T-helper 1 cell (primary cell): ENCODE data around the gene DLX3.

ENCODE experiments used
- DNase-seq, 5 donors: peaks; one replicate each; pipeline ENCODE4 v3.0.0-alpha.2; 2012 to 2020

The DLX3 gene

GRCh38 chr17:49955157-49955556, 39.9 kb downstream of the DLX3 start:
- no peak for DNase-seq

GRCh38 chr17:49952912-49953497, 42.0 kb downstream of the DLX3 start:
- DNase-seq: no peak

DNA sequence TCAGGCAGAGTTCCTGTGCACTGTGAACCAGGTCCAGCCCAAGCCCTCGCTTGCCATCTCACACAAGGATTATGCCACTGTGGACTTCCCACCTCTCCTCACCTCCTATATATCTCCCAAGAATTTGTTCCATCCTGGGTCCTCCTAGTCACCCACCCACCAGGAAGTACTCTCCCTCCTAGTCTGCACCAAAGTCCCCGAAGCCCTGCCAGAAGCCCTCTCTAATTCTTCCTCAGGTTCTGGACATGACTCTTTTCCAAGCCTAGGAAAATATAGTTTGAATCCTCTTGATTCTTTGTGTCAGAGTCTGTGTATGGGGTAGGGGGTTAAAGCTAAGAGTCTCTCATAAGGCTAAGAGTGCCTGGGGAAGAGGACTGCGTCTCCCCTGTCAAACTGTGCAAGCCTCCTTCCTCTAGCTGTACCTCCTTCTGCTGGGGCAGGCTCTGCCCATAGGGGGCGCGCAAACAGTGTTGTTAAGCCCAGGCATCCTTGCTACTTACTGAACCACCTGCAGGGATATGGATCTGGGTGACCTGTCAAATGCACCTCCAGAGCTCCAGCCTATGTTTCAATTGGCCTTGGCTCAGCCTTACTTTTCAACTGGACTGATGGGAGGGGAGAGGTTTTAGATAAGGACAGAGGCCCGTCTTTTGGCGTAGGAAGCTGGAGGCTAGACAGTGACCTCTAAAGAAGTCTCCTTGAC, 42.7 kb downstream of the DLX3 start:
- peak; percentile 56 to 78 (median 63) for DNase-seq

DNA sequence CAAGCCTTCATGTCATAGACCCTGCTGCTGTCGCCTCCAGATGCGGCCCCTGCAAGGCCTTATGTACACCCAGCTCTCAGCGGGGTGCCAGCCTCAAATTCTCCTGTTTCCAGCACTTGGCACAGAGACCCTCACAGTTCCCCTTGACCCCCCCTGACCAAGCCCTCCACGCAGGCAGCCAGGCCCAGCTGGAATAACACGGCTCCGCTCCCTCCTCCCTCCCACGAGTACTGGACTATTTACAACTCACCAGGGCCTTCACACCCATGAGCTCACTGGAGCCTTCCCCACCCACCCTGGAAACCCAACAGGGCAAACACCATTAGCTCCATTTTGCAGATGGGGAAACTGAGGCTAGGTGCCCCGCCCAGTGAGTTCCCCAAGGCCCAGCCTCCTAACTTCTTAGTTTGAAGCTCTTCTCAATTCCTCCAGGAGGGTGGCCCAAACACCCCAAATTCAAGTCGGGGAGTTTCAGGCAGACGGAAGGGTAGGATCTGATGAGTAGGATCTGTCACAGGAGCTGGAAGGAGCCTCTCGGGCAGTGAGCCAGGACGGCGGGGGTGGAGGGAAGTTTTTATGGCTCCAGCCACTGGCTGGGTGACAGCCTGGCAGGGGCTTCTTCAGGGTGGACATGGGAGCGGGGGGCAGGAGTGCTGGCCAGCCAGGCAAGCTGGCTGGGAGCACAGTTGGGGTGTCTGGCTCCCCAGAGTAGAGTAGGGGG, 43.5 kb downstream of the DLX3 start:
- DNase-seq: no peak

GRCh38 chr17:49949634-49950033, 45.4 kb downstream of the DLX3 start:
- no peak for DNase-seq

- DNase-seq: no peak
These were observed 48.0 kb downstream of the DLX3 start for GRCh38 chr17:49946964-49947584.

- no peak for DNase-seq
These were observed 48.8 kb downstream of the DLX3 start for GRCh38 chr17:49946208-49946607.

DNA sequence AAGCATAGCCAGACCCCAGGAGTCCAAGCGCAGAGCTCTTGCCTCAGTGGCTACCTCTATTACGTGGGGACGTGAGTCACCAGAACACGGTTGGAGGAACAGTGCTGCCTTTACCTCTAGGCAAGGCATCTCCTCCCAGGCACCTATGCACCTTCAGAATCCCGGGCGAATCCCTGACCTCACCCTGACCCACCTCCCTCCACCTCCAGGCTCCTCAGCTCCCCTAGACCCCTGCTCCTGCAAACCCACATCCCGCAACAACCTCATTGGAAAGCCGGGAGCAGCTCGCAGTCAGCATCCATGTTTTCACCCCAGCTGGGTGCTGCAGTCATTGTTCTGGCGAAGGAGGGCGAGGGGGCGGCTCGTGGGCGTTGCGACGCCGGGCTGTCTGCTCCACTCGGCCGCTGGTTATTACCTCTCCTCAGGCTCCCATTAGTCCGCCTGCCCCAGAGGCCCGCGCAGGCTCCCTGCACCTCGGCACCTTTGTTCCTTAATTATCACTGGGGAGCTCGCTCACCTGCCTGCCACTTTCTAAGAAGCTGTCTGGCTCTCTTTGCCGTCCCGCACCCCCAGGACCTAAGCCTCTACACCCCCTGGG, 50.7 kb downstream of the DLX3 start:
- no peak for DNase-seq

DNA sequence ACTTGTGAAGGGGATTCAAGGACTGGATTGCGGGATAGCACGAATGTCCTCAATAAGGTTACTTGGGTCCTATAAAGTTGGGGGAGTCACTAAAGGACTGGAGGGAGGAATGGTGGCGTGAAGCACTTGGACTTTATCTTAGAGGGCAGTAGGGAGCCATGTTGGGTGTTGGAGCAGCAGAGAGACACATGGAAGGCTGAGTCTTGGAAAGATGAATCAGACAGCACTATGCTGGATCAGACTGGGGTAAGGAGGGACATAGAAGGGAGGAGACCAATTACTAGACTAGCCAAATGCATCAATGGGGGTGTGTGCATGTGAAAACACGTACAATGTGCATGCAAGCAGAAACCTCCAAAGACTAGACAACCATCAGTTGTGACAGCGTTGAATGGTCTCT, 52.1 kb downstream of the DLX3 start:
- DNase-seq: no peak

GRCh38 chr17:49941427-49941826, 53.6 kb downstream of the DLX3 start:
- DNase-seq: no peak
